Measurements from ENCODE around the gene LSS. TPM values are rescaled to one million over a fixed set of nuclear protein-coding genes. Genes with fewer than 3 reads are reported as not detected.

Gene LSS
- total RNA-seq, 2 experiments from 2014 or later: 30.4 TPM

DNA sequence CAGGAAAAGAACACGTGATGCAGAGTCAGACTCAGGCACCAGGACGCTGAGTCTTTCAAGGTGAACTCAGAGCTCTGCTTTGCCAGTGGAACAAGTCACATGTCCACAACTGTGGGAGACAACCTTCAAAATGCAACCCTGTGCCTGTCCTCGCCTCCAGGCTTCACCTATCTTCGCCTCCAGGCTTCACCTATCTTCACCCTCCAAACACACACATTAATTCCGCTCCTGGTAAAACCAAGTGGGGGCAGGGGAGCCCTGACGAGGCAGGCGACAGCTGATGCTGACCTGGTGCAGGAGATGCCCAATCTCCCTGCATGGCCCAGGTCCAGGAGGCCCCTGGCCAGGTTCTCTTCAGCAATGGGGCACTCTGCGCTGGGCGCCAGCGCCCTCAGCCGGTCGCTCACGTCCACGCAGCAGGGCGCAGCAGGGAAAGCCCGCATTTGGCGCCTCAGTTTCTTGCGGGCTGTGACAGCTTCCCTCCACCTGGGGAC is 28.0 kb upstream of the LSS start:
- Mint-ChIP-seq H3K27ac (no peak overlapping the region), H3K36me3 (ENCODE audit: low read depth) (peaks cover 95% of the 10 kb centered on the region), H3K9me3 (no peaks in the 10 kb centered on the region), H3K4me1 (ENCODE audit: low read depth) (peaks cover 25% of the 10 kb centered on the region), H3K4me3 (no peak overlapping the region), H3K27me3 (no peaks in the 10 kb centered on the region)
- H3K36me3 ChIP-seq (ENCODE audit: insufficient read depth, low read length): peaks cover 88% of the 10 kb centered on the region
- H3K27ac ChIP-seq (ENCODE audit: low read depth in 1 of 2, low read length in 2 of 2): no peak overlapping the region
- no peak for ATAC-seq (ENCODE audit: poor library complexity)
- intact Hi-C loops (cut with DNase I, micrococcal nuclease): no loop called here
- POLR2A ChIA-PET: no interaction called here
- no peaks in the 10 kb centered on the region for H3K9me3 ChIP-seq (ENCODE audit: control insufficient read depth in 1 of 2, insufficient read depth in 1 of 2, low read length in 2 of 2)
- no peak overlapping the region for H3K4me3 ChIP-seq (ENCODE audit: low read length)
- DNase-seq: no peak
- peaks cover 18% of the 10 kb centered on the region for H3K4me1 ChIP-seq (ENCODE audit: insufficient read depth, low read length)
- no peaks in the 10 kb centered on the region for H3K27me3 ChIP-seq (ENCODE audit: control insufficient read depth in 1 of 2, insufficient read depth in 2 of 2, low read length in 2 of 2)
- CTCF ChIA-PET: interaction anchor here (0.5 to 0.6 kb wide), 2 partner anchors 34 to 417 kb away, joined by 3 read pairs; no protein-coding TSS in a partner anchor
- TF ChIP-seq, protein P1, sequence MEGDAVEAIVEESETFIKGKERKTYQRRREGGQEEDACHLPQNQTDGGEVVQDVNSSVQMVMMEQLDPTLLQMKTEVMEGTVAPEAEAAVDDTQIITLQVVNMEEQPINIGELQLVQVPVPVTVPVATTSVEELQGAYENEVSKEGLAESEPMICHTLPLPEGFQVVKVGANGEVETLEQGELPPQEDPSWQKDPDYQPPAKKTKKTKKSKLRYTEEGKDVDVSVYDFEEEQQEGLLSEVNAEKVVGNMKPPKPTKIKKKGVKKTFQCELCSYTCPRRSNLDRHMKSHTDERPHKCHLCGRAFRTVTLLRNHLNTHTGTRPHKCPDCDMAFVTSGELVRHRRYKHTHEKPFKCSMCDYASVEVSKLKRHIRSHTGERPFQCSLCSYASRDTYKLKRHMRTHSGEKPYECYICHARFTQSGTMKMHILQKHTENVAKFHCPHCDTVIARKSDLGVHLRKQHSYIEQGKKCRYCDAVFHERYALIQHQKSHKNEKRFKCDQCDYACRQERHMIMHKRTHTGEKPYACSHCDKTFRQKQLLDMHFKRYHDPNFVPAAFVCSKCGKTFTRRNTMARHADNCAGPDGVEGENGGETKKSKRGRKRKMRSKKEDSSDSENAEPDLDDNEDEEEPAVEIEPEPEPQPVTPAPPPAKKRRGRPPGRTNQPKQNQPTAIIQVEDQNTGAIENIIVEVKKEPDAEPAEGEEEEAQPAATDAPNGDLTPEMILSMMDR (IDR thresholded peaks at IDR 0.05): no peak

DNA sequence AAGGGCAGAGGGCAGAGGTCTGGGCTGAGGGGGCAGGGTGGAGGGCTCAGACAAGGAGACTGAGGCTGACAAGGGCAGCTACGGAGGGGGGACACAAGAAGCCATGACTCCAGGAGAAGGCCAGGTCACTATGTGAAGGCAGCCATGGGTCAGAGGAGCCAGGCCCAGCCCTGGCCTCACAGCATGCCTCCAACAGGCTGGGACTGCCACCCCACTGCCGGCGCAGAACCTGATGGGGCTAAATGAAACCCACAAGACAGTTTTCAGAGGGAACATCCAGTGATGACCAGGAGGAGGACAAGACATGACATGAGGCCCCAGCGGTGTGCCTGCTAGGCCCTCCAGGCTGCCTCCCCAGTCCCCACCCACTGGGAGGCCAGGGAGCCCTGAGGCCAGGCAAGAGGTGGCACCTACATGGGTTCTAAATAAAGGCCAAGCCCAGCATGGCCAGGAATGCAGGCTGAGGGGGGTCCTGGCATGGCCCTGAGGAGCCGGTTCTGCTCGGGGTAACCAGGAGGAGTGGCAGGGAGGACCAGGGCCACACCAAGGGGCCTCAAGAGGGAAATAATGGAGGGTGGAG is 27.3 kb upstream of the LSS start:
- Histone ChIP-seq H3K9me3 (ENCODE audit: control insufficient read depth in 1 of 2, insufficient read depth in 1 of 2, low read length in 2 of 2) (no peaks in the 10 kb centered on the region), H3K4me3 (ENCODE audit: low read length) (no peak overlapping the region), H3K4me1 (ENCODE audit: insufficient read depth, low read length) (peaks cover 18% of the 10 kb centered on the region), H3K36me3 (ENCODE audit: insufficient read depth, low read length) (peaks cover 89% of the 10 kb centered on the region), H3K27ac (ENCODE audit: low read depth in 1 of 2, low read length in 2 of 2) (no peak overlapping the region), H3K27me3 (ENCODE audit: control insufficient read depth in 1 of 2, insufficient read depth in 2 of 2, low read length in 2 of 2) (no peaks in the 10 kb centered on the region)
- DNase-seq (no peak), ATAC-seq (ENCODE audit: poor library complexity) (no peak)
- TF ChIP-seq, protein P1 (IDR thresholded peaks at IDR 0.05): no peak
- CTCF ChIA-PET: interaction anchor here (0.5 kb wide), 1 partner anchor 35 kb away, joined by 3 read pairs; no protein-coding TSS in a partner anchor
- Mint-ChIP-seq H3K4me3 (no peak overlapping the region), H3K4me1 (ENCODE audit: low read depth) (peaks cover 28% of the 10 kb centered on the region), H3K27me3 (no peaks in the 10 kb centered on the region), H3K9me3 (no peaks in the 10 kb centered on the region), H3K27ac (peak overlapping the region; percentile 57), H3K36me3 (ENCODE audit: low read depth) (peaks cover 96% of the 10 kb centered on the region)
- POLR2A ChIA-PET: no interaction called here
- intact Hi-C loops (cut with DNase I, micrococcal nuclease): no loop called here

DNA sequence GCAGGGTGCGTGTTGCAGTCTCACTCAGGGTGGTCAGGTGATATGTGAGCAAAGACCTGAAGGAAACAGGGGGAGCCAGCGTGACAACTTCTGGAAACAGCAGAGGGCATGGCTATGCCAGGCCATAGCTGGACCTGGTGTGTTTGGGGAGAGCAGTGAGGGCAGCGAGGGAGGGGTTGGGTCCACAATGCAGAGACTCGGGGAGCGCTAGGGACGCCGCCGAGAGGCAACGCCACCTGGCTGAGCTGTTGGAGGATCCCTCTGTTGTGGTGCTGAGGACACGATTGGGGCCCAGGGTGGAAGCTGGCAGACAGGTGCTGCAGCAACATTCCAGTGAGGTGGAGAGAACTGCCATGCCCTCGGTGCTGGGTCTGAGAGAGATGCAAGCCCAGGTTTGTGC is 26.6 kb upstream of the LSS start:
- H3K36me3 Mint-ChIP-seq (ENCODE audit: low read depth): peaks cover 96% of the 10 kb centered on the region
- no peaks in the 10 kb centered on the region for H3K27me3 Mint-ChIP-seq
- H3K9me3 Mint-ChIP-seq: no peaks in the 10 kb centered on the region
- Histone ChIP-seq H3K27me3 (ENCODE audit: control insufficient read depth in 1 of 2, insufficient read depth in 2 of 2, low read length in 2 of 2) (no peaks in the 10 kb centered on the region), H3K27ac (ENCODE audit: low read depth in 1 of 2, low read length in 2 of 2) (no peak overlapping the region), H3K36me3 (ENCODE audit: insufficient read depth, low read length) (peaks cover 89% of the 10 kb centered on the region), H3K9me3 (ENCODE audit: control insufficient read depth in 1 of 2, insufficient read depth in 1 of 2, low read length in 2 of 2) (no peaks in the 10 kb centered on the region), H3K4me1 (ENCODE audit: insufficient read depth, low read length) (peaks cover 22% of the 10 kb centered on the region), H3K4me3 (ENCODE audit: low read length) (no peak overlapping the region)
- ATAC-seq (ENCODE audit: poor library complexity) (no peak), DNase-seq (no peak)
- peaks cover 34% of the 10 kb centered on the region for H3K4me1 Mint-ChIP-seq (ENCODE audit: low read depth)
- ChIA-PET CTCF (no interaction called here), POLR2A (no interaction called here)
- H3K4me3 Mint-ChIP-seq: no peak overlapping the region
- peak overlapping the region; percentile 57 for H3K27ac Mint-ChIP-seq
- TF ChIP-seq, protein P1 (IDR thresholded peaks at IDR 0.05): no peak
- intact Hi-C loops (cut with DNase I, micrococcal nuclease): no loop called here
